Brain microvascular endothelial cell (primary cell): ENCODE results near the gene SNX9.
"Not testable (repeated sequence)": the region's sequence is repeated elsewhere in the genome, so short reads cannot be mapped to it uniquely, and the experiment has no call there.

Experiments
- DNase-seq: peaks from one replicate; pipeline ENCODE4 v3.0.0-alpha.2; 2020
- H3K27ac ChIP-seq: fragments of 250-450 bp; sonication (Bioruptor Pico); 2 replicates; pipeline ENCODE4 v1.5.1; 2020; ENCODE audit warnings: mild to moderate bottlenecking, moderate library complexity
- H3K27me3 ChIP-seq: fragments of 250-450 bp; sonication (Bioruptor Pico); replicated peaks from 2 replicates; pipeline ENCODE4 v1.5.1; 2020; ENCODE audit warnings: mild to moderate bottlenecking
- H3K36me3 ChIP-seq: fragments of 250-450 bp; sonication (Bioruptor Pico); replicated peaks from 2 replicates; pipeline ENCODE4 v1.5.1; 2020; ENCODE audit warnings: mild to moderate bottlenecking
- H3K4me3 ChIP-seq: 2 replicates; pipeline ENCODE4 v1.5.1; 2011; ENCODE audit warnings: low read depth, mild to moderate bottlenecking, control low read depth, low read length, moderate library complexity
- CTCF ChIP-seq: IDR thresholded peaks from 2 replicates; pipeline ENCODE4 v1.5.1; 2011; ENCODE audit warnings: low read depth, mild to moderate bottlenecking, moderate library complexity, low read length, control low read depth, inconsistent platforms; ENCODE audit errors: missing control alignments
- in situ Hi-C: cut with HindIII; loops from 2 replicates; pipeline ENCODE4 v1.10.0; 2017; ENCODE audit warnings: low sequenced_read_pairs, low pct_ligation_motif_present

SNX9 gene

DNA sequence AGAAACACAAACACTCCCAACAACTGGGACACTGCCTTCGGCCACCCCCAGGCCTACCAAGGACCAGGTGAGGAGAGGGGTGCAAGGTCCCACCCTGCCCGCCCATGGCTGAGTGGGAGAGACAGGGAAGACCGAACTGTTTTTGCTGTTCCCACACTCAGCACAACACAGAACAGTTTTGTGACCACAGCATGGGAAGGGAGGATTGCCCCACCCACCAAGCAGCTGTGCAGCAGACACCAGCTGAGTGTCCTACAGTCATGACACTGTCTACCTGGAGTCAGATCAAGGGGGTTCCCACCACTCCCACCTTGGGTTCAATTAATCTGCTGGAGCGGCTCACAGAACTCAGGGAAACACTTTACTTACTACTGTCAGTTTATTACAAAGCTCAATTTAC, 73.9 kb downstream of the SNX9 start:
- TF ChIP-seq CTCF = no peak
- DNase-seq = no peak
- no peak overlapping the region for H3K27ac ChIP-seq
- in situ Hi-C loops = no loop called here
- no peak overlapping the region for H3K4me3 ChIP-seq
- H3K36me3 ChIP-seq = peaks cover 12% of the 10 kb centered on the region
- H3K27me3 ChIP-seq = no peaks in the 10 kb centered on the region

DNA sequence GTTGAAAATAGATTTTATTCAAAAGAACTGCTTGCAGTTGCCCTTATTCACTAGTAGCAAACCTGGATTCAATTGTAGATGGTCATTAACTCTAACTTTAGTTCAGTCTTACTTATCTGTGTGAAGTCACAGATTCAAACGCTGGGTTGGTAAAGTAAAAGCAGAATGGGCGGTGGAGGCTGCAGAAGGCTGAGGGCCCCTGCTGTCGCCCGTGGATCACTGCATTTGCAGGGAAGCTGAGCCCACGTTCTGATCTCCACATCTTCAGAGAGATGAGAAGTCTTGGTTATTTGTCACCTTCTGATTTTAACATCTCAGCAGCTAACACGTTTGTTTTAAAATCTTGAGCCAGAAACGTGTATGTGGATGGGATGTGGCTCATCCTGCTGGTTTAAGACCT, 75.1 kb downstream of the SNX9 start:
- peak; percentile 46 for TF ChIP-seq CTCF
- in situ Hi-C loops = no loop called here
- peaks cover 18% of the 10 kb centered on the region for H3K36me3 ChIP-seq
- H3K4me3 ChIP-seq = no peak overlapping the region
- no peaks in the 10 kb centered on the region for H3K27me3 ChIP-seq
- H3K27ac ChIP-seq = no peak overlapping the region
- DNase-seq = no peak

DNA sequence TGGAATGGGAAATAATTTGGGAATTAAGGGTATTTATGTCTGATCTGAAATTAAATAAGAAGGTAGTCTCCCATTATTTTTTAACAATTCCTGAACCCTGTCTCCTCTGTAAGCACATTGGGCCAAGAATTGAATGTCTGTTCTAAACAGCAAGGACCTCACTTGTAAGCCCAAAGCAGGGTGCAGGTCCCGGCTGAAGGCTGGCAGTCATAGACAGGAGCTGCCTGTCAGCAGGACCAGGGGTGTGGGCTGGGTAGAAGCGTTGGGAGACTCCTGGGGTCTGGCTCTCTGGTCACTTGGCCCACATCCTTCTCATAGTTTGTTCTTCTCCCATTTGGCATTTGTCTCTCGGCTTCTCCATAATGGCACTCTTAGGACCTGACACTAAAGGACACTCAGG, 75.6 kb downstream of the SNX9 start:
- Histone ChIP-seq H3K4me3 (no peak overlapping the region), H3K27ac (no peak overlapping the region), H3K27me3 (no peaks in the 10 kb centered on the region), H3K36me3 (peaks cover 18% of the 10 kb centered on the region)
- no peak for TF ChIP-seq CTCF
- DNase-seq = no peak
- in situ Hi-C loops = no loop called here

GRCh38 chr6:157900262-157900661, 77.2 kb downstream of the SNX9 start:
- H3K36me3 ChIP-seq = peaks cover 18% of the 10 kb centered on the region
- DNase-seq = not testable (repeated sequence)

GRCh38 chr6:157900751-157901150, 77.7 kb downstream of the SNX9 start:
- DNase-seq, in situ Hi-C loops, H3K4me3 ChIP-seq, H3K27me3 ChIP-seq, H3K27ac ChIP-seq: not testable (repeated sequence)
- peaks cover 18% of the 10 kb centered on the region for H3K36me3 ChIP-seq

More at GRCh38 chr6:157900262-157900661, 77.2 kb downstream of the SNX9 start:
- H3K27me3 ChIP-seq, H3K4me3 ChIP-seq, in situ Hi-C loops, H3K27ac ChIP-seq: not testable (repeated sequence)

DNA sequence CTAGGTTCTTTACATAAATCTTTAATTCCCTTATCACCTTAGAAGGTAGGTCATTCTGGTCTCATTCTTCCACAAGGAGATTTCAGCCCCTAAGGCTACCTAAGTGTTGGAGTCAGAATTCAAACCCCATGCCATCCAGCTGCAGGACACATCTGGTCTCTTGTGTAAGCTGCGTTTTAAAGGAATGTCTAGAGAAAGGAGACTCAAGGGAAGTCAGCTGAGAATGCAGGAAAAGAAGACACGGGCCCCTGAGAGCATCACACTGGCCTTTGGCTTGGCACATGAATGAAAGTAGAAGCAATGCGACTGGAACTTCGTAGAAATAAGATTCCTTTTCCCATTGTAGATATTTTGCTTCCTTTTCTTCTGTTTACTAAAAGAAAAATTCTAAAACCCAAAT, 82.0 kb downstream of the SNX9 start:
- Histone ChIP-seq H3K36me3 (peaks cover 23% of the 10 kb centered on the region), H3K27ac (no peak overlapping the region), H3K27me3 (no peaks in the 10 kb centered on the region), H3K4me3 (no peak overlapping the region)
- no peak for TF ChIP-seq CTCF
- in situ Hi-C loops = no loop called here
- DNase-seq = no peak

DNA sequence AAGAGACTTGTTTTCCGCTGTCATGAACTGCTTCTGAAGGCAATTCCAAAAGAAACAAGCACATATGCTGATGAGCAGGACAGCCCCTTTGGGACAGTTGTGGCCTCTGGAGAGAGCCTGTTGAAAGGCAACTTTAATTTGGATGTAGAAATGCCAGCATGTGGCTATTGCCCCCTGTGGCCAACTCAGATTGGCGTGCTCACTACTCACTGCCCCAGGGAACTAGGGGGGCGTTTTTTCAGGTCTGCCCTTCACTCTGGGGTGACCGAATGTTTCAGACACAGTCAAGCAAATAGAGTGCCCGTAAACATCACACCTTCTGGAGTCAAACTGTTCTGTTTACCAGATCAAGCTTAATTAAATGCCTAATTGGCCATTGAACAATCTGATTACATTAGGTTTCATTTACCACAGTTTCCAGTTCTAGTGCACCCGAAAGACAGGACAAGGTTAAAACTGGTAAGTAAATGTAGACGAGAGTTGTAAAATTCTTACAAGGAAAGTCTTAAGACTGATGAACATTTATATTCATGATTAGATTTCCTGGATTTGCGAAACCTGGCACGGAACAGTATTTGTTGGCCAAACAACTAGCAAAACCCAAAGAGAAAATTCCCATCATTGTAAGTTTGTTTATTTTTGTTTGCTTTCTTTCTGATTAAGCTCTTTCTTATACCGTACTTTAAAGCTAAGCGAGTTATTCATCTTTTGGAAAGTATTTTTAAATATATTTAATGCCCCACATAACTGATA, 82.7 kb downstream of the SNX9 start:
- TF ChIP-seq CTCF = peak; percentile 34
- no peak overlapping the region for H3K4me3 ChIP-seq
- H3K27me3 ChIP-seq = no peaks in the 10 kb centered on the region
- in situ Hi-C loops = no loop called here
- H3K27ac ChIP-seq = no peak overlapping the region
- DNase-seq = no peak
- peaks cover 30% of the 10 kb centered on the region for H3K36me3 ChIP-seq
